ENCODE data around the gene PLSCR4. TPM values are rescaled to one million over a fixed set of nuclear protein-coding genes. Genes with fewer than 3 reads are reported as not detected.
A peak's percentile ranks its signal among the peaks of the same experiment; 100 is the strongest.

Gene PLSCR4
- total and polyA plus RNA-seq, 2 of the 4 experiments (the other 2 are of a cell fraction), result 3.8 to 4.4 TPM

DNA sequence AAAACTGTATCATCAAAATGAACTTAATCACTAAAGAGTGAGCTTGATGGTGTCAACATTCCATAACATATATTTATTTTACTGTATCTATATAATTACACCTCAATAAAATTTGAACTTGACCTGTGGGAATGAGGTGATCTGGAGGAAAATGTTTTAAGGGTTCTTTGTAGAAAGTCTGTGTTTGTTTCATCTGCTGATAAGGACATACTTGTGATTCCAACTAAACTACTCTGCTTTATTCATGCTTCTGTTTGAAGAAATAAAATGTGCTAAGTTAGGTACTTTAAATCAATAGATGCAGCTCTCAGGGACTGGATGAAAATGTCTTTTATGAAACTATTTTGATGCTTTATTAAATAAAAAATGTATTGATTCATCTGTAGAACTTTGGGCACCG, 78.3 kb downstream of the PLSCR4 start:
- no peak for TF ChIP-seq FOS (IDR thresholded peaks at IDR 0.05; ENCODE audit: low read depth, low read length)
- no peak for TF ChIP-seq CEBPB (IDR thresholded peaks at IDR 0.05; ENCODE audit: low read depth, low read length)
- no peak for TF ChIP-seq MXI1 (IDR thresholded peaks at IDR 0.05; ENCODE audit: borderline replicate concordance, low read depth, low read length)
- TF ChIP-seq BHLHE40 (IDR thresholded peaks at IDR 0.05; ENCODE audit: low read depth, low read length), result no peak
- no peak for TF ChIP-seq RFX5 (IDR thresholded peaks at IDR 0.05; ENCODE audit: low read depth, low read length)
- TF ChIP-seq RAD21 (IDR thresholded peaks at IDR 0.05; ENCODE audit: low read length), result no peak
- TF ChIP-seq POLR2A (IDR thresholded peaks at IDR 0.05; ENCODE audit: low read depth, low read length), result no peak
- no peak for TF ChIP-seq CHD1 (IDR thresholded peaks at IDR 0.05; ENCODE audit: low read depth, low read length)
- TF ChIP-seq RCOR1 (IDR thresholded peaks at IDR 0.05; ENCODE audit: insufficient replicate concordance, low read length), result no peak
- H3K79me1 ChIP-seq (ENCODE audit: low read depth in 1 of 2, low read length in 2 of 2), result no peaks in the 10 kb centered on the region
- no peak overlapping the region for H3K9ac ChIP-seq (ENCODE audit: low read depth, low read length)
- H3K4ac ChIP-seq (ENCODE audit: low read depth, low read length), result no peak overlapping the region; the same call in 1 of the 2 replicates
- H2BK20ac ChIP-seq (ENCODE audit: low read depth, low read length), result no peak overlapping the region
- H3K56ac ChIP-seq (ENCODE audit: extremely low read depth, insufficient read depth, low read length), result no peak overlapping the region
- H2AFZ ChIP-seq (replicated peaks; ENCODE audit: low read length, poor library complexity), result no peak overlapping the region
- dilution Hi-C loops (cut with HindIII; ENCODE audit: low sequenced_read_pairs, unreplicated experiment), result no loop called here
- H3K27ac ChIP-seq (ENCODE audit: insufficient read depth, low read length), result no peak overlapping the region
- ChIA-PET CTCF (interaction anchor here (0.6 to 1.3 kb wide), 2 partner anchors 107 to 337 kb away, joined by 4 read pairs; no protein-coding TSS in a partner anchor), POLR2A (ENCODE audit: unreplicated experiment) (no interaction called here)
- no peak overlapping the region for H4K8ac ChIP-seq (ENCODE audit: low read depth in 2 of 2, low read length in 2 of 2)
- H3K4me1 ChIP-seq (ENCODE audit: control insufficient read depth, insufficient read depth, low read length), result no peaks in the 10 kb centered on the region
- H4K20me1 ChIP-seq (ENCODE audit: insufficient read depth, low read length), result no peaks in the 10 kb centered on the region
- no peaks in the 10 kb centered on the region; the same call in 1 of the 2 replicates for H3K9me1 ChIP-seq (ENCODE audit: insufficient read depth, low read length)
- no peaks in the 10 kb centered on the region for H3K9me3 ChIP-seq (ENCODE audit: control insufficient read depth, insufficient read depth, low read length)
- in situ Hi-C loops (cut with MboI; ENCODE audit: low sequenced_read_pairs), result loop anchor here (10.0 kb wide), 1 partner anchor 398 kb away; no protein-coding TSS in a partner anchor
- no peak overlapping the region for H2BK15ac ChIP-seq (ENCODE audit: low read depth, low read length)
- no peak overlapping the region for H2AK9ac ChIP-seq (replicated peaks; ENCODE audit: low read depth, low read length, poor library complexity)
- no peak overlapping the region for H3K4me2 ChIP-seq (ENCODE audit: low read depth, low read length)
- no peak overlapping the region for H3K23ac ChIP-seq (ENCODE audit: low read depth, low read length)
- H3K27me3 ChIP-seq (ENCODE audit: control insufficient read depth, insufficient read depth, low read length), result no peaks in the 10 kb centered on the region
- intact Hi-C loops (cut with micrococcal nuclease), result no loop called here
- no TSS peak for BruUV-seq (replicated peaks)
- no peak overlapping the region for H4K91ac ChIP-seq (ENCODE audit: insufficient read depth, low read depth, low read length)
- DNase-seq (no peak), ATAC-seq (ENCODE audit: low read depth) (peak; percentile 76)
- H2BK120ac ChIP-seq (ENCODE audit: low read depth, low read length), result 0 out of 2 replicates have a peak overlapping the region, but pooled peaks have one; percentile 52
- H4K5ac ChIP-seq (ENCODE audit: low read depth, low read length), result no peak overlapping the region
- WGBS, 2 experiments (ENCODE audit: extremely low coverage in 2 of 2, insufficient read length in 1 of 2), result no CpG with 5 or more reads among the region's 1 CpG
- H2BK5ac ChIP-seq (ENCODE audit: low read depth, low read length, poor library complexity, severe bottlenecking), result no peak overlapping the region
- H3K36me3 ChIP-seq (ENCODE audit: control insufficient read depth, insufficient read depth, low read length), result no peaks in the 10 kb centered on the region
- H3K14ac ChIP-seq (replicated peaks; ENCODE audit: low read depth, low read length), result no peak overlapping the region
- peak overlapping the region; percentile 21; the same call in 1 of the 2 replicates for H3K18ac ChIP-seq (ENCODE audit: low read depth, low read length)
- no peak overlapping the region for H3K4me3 ChIP-seq (ENCODE audit: insufficient read depth, low read depth, low read length)
- no peak overlapping the region for H2AK5ac ChIP-seq (ENCODE audit: low read depth, low read length)
